GM12878 (cell line): ENCODE measurements around the gene RPA3. TPM values are rescaled to one million over a fixed set of nuclear protein-coding genes. Genes with fewer than 3 reads are reported as not detected.
A peak's percentile ranks its signal among the peaks of the same experiment; 100 is the strongest.

Source experiments
- ATAC-seq: fragments of 200-7000 bp; cut with Tn5 transposase; 3 replicates; pipeline ENCODE4 v1.9.1; 2020; ENCODE audit warnings: mild to moderate bottlenecking, moderate library complexity
- BruUV-seq: library from RNA; stranded (reverse); fragments of 400-500 nt; replicated peaks from 2 replicates; lab custom pipeline; 2021; lab: Mats Ljungman, UMichigan
- CTCF ChIA-PET: fragments of 300-600 bp; sonication (Branson Sonifier 250); formaldehyde crosslinking; extraction: SDS; loops from one replicate; lab custom pipeline; 2021; ENCODE audit warnings: inconsistent platforms; lab: Yijun Ruan, JAX
- POLR2A ChIA-PET: fragments of 350-600 bp; formaldehyde crosslinking; extraction: SDS; loops from one replicate; lab custom pipeline; 2021; ENCODE audit warnings: inconsistent platforms; lab: Charles Lee
- RAD21 ChIA-PET: fragments of 300-600 bp; sonication (Branson Sonifier 250); formaldehyde crosslinking; loops from one replicate; lab custom pipeline; 2023; ENCODE audit warnings: antibody characterized with exemption; ENCODE audit not compliant: unreplicated experiment; lab: Charles Lee
- SMC1A ChIA-PET: fragments of 300-600 bp; sonication (Branson Sonifier 250); formaldehyde crosslinking; loops from one replicate; lab custom pipeline; 2023; ENCODE audit not compliant: unreplicated experiment, uncharacterized antibody; lab: Charles Lee
- DNase-seq: peaks from one replicate; pipeline ENCODE4 v3.0.0-alpha.2; 2011; ENCODE audit warnings: low read depth, low spot score
- FAIRE-seq: peaks from 3 replicates; lab custom pipeline; 2011; peaks lifted over from hg19 to GRCh38; lab: Jason Lieb, UNC
- H2AFZ ChIP-seq: 2 replicates; pipeline ENCODE4 v1.6.0; 2011; ENCODE audit warnings: low read depth, low read length, control low read depth; ENCODE audit not compliant: control insufficient read depth
- H3K27ac ChIP-seq: 2 replicates; pipeline ENCODE4 v1.5.1; 2011; ENCODE audit warnings: control low read depth; ENCODE audit not compliant: control insufficient read depth, insufficient read depth
- H3K27me3 ChIP-seq, 2 experiments: replicated peaks in 1 of 2; 2 replicates each; pipeline versions ENCODE4 v1.6.0 to v1.6.1; 2011; ENCODE audit warnings: low read length in 1 of 2; ENCODE audit not compliant: control insufficient read depth in 2 of 2, insufficient read depth in 2 of 2
- H3K36me3 ChIP-seq, 2 experiments: 2 replicates each; pipeline ENCODE4 v1.5.1; 2011; ENCODE audit warnings: low read length in 1 of 2; ENCODE audit not compliant: control insufficient read depth in 2 of 2, insufficient read depth in 2 of 2
- H3K4me1 ChIP-seq: 2 replicates; pipeline ENCODE4 v1.6.1; 2011; ENCODE audit warnings: mild to moderate bottlenecking, low read length, moderate library complexity, mixed read lengths; ENCODE audit not compliant: control insufficient read depth, insufficient read depth
- H3K4me2 ChIP-seq: 2 replicates; pipeline ENCODE4 v1.6.0; 2011; ENCODE audit warnings: control low read depth; ENCODE audit not compliant: control insufficient read depth, insufficient read depth
- H3K4me3 ChIP-seq: fragments of 200-600 bp; sonication (generic); 2 replicates; pipeline ENCODE4 v1.5.1; 2016
- H3K79me2 ChIP-seq: 2 replicates; pipeline ENCODE4 v1.6.0; 2011; ENCODE audit warnings: low read length; ENCODE audit not compliant: control insufficient read depth, insufficient read depth
- H3K9ac ChIP-seq: 2 replicates; pipeline ENCODE4 v1.8.0; 2011; ENCODE audit warnings: low read length, control low read depth, mixed read lengths; ENCODE audit not compliant: control insufficient read depth, insufficient read depth
- H3K9me3 ChIP-seq: replicated peaks from 3 replicates; pipeline ENCODE4 v1.5.1; 2011; ENCODE audit warnings: mild to moderate bottlenecking, low read length; ENCODE audit not compliant: control insufficient read depth, insufficient read depth
- H4K20me1 ChIP-seq: 2 replicates; pipeline ENCODE4 v1.6.0; 2011; ENCODE audit not compliant: control insufficient read depth, insufficient read depth
- CHD1 ChIP-seq: IDR thresholded peaks from 2 replicates; pipeline ENCODE4 v1.6.1; 2012; ENCODE audit warnings: low read depth, low read length, improper control_type of control experiment
- EED ChIP-seq: sonication (generic); IDR thresholded peaks from 2 replicates; pipeline ENCODE4 v1.6.1; 2016; ENCODE audit warnings: antibody characterized with exemption, low read depth
- IRF4 ChIP-seq: IDR thresholded peaks from 2 replicates; pipeline ENCODE4 v1.6.1; 2011; ENCODE audit warnings: low read depth, low read length
- LARP7 ChIP-seq: fragments of 450-650 bp; IDR thresholded peaks from 2 replicates; pipeline ENCODE4 v1.6.1; 2017; ENCODE audit warnings: mild to moderate bottlenecking
- MEF2A ChIP-seq: IDR thresholded peaks from 2 replicates; pipeline ENCODE4 v1.6.1; 2011; ENCODE audit warnings: low read depth, mild to moderate bottlenecking, low read length, moderate library complexity; ENCODE audit not compliant: insufficient read depth
- MTA3 ChIP-seq: IDR thresholded peaks from 2 replicates; pipeline ENCODE4 v1.6.1; 2012; ENCODE audit warnings: low read length, inconsistent platforms, borderline replicate concordance
- MYB ChIP-seq: fragments of 150-350 bp; IDR thresholded peaks from 2 replicates; pipeline ENCODE4 v1.6.1; 2014; ENCODE audit warnings: mild to moderate bottlenecking, low read depth, low read length, borderline replicate concordance
- RB1 ChIP-seq: fragments of 450-650 bp; formaldehyde crosslinking; IDR thresholded peaks from 2 replicates; pipeline ENCODE4 v1.6.1; 2017; ENCODE audit warnings: mild to moderate bottlenecking, borderline replicate concordance
- RFX5 ChIP-seq: IDR thresholded peaks from 2 replicates; pipeline ENCODE4 v1.6.1; 2011; ENCODE audit warnings: low read depth, low read length, improper control_type of control experiment
- SREBF2 ChIP-seq: IDR thresholded peaks from 2 replicates; pipeline ENCODE4 v1.6.1; 2012; ENCODE audit warnings: mild to moderate bottlenecking, low read length
- ZBED1 ChIP-seq: IDR thresholded peaks from 2 replicates; pipeline ENCODE4 v1.6.1; 2016; ENCODE audit warnings: borderline replicate concordance
- ZNF207 ChIP-seq: fragments of 450-650 bp; IDR thresholded peaks from 2 replicates; pipeline ENCODE4 v1.6.1; 2014; ENCODE audit warnings: antibody characterized with exemption, mild to moderate bottlenecking, borderline replicate concordance
- ZNF622 ChIP-seq: fragments of 450-650 bp; IDR thresholded peaks from 2 replicates; pipeline ENCODE4 v1.6.1; 2017; ENCODE audit warnings: mild to moderate bottlenecking, inconsistent platforms
- WGBS: methylation state at CpG from one replicate; pipeline ENCODE4 v1.1.6; 2016; ENCODE audit warnings: low lambda C conversion rate; ENCODE audit not compliant: insufficient replicate concordance, insufficient coverage; ENCODE audit errors: missing lambda C conversion rate; 5-methylcytosine and 5-hydroxymethylcytosine counted together
- in situ Hi-C: fragments of 300-500 bp; cut with MboI; formaldehyde crosslinking; loops from 9 replicates; pipeline ENCODE4 v1.14.3; 2018; ENCODE audit warnings: mixed read lengths
- intact Hi-C: fragments of 100-400 bp; cut with micrococcal nuclease; formaldehyde crosslinking; loops from one replicate; pipeline ENCODE4 v1.14.2; 2022; ENCODE audit not compliant: unreplicated experiment
- polyA plus RNA-seq, 11 experiments: library from polyadenylated mRNA; depleted of rRNA in 4 of 11; unstranded in 6 of 11; stranded (reverse) in 5 of 11; fragments of >200 nt; fragmentation: Nextera tagmentation in 4 of 11; fragmentation: Illumina TruSeq in 1 of 11; extraction: Ambion mirVana in 4 of 11; extraction: Trizol in 1 of 11; gene quantifications; 1 replicate in 1 of 11; 2 replicates in 10 of 11; pipeline versions ENCODE4 v1.2.1 to v1.2.3, GENCODE V29; 2011 to 2016; ENCODE audit warnings: inconsistent platforms in 2 of 11, missing spikeins in 2 of 11, low read depth in 1 of 11
- total RNA-seq, 4 experiments: library from RNA; depleted of rRNA in 3 of 4; stranded (reverse); fragments of >200 nt in 3 of 4; fragmentation: Illumina TruSeq in 1 of 4; extraction: Trizol in 1 of 4; gene quantifications; 2 replicates each; pipeline versions ENCODE4 v1.2.1 to v1.2.3, GENCODE V29; 2013 to 2021
- TF ChIP-seq, protein P1 (sequence below): IDR thresholded peaks from 2 replicates; pipeline ENCODE4 v1.6.1; 2012; ENCODE audit warnings: low read depth, low read length, improper control_type of control experiment
- TF ChIP-seq, protein P2 (sequence below): IDR thresholded peaks from 2 replicates; pipeline ENCODE4 v1.6.1; 2012; ENCODE audit warnings: improper control_type of control experiment, low read depth, low read length; ENCODE audit not compliant: insufficient replicate concordance

RPA3 gene
- total and polyA plus RNA-seq, 10 of the 15 experiments (the other 5 are each of a cell fraction or from before 2014, with no cell fraction given): 60.2 to 343 (median 112) TPM

- no peak; the same call in 1 of the 2 replicates for TF ChIP-seq IRF4
- TF ChIP-seq ZNF622: no peak
- peak; percentile 99 for TF ChIP-seq RB1
- TF ChIP-seq RFX5: peak; percentile 88
- no peak for TF ChIP-seq SREBF2
- TF ChIP-seq LARP7: peak; percentile 71; the same call in 1 of the 2 replicates
- no peak for TF ChIP-seq MEF2A
- no peak; the same call in 1 of the 2 replicates for TF ChIP-seq MYB
- TF ChIP-seq ZBED1: 0 out of 2 replicates have a peak, but pooled peaks have one; percentile 26
- TF ChIP-seq, protein P1, sequence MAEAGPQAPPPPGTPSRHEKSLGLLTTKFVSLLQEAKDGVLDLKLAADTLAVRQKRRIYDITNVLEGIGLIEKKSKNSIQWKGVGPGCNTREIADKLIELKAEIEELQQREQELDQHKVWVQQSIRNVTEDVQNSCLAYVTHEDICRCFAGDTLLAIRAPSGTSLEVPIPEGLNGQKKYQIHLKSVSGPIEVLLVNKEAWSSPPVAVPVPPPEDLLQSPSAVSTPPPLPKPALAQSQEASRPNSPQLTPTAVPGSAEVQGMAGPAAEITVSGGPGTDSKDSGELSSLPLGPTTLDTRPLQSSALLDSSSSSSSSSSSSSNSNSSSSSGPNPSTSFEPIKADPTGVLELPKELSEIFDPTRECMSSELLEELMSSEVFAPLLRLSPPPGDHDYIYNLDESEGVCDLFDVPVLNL: peak; percentile 92
Observed at GRCh38 chr7:7640221-7641128, 77.9 kb downstream of the RPA3 start, which contains the start of gene UMAD1 (continued).

GRCh38 chr7:7639847-7640220 is 78.6 kb downstream of the RPA3 start:
- H3K9ac ChIP-seq: peak overlapping the region; percentile 77
- TSS peak; percentile 83 for BruUV-seq
- under 1% methylated on average over 19 of the region's 19 CpGs for WGBS
- in situ Hi-C loops: no loop called here
- H3K4me2 ChIP-seq: peak overlapping the region; percentile 87
- DNase-seq: peak; percentile 27
- POLR2A ChIA-PET: interaction anchor here (0.8 to 2.5 kb wide), 9 partner anchors 27 to 538 kb away, joined by 3 to 15 read pairs (median 4); partner anchors contain the start of gene GLCCI1
- H3K27me3 ChIP-seq: no peaks in the 10 kb centered on the region
- H4K20me1 ChIP-seq: no peaks in the 10 kb centered on the region
- H3K4me1 ChIP-seq: no peaks in the 10 kb centered on the region
- peak; percentile 64 for FAIRE-seq
- intact Hi-C loops: loop anchor here (2.0 to 5.0 kb wide), 5 partner anchors 71 to 577 kb away; no protein-coding TSS in a partner anchor
- peaks cover 0 to 4% of the 10 kb centered on the region in 2 experiments; a peak in 2 of 4 replicates for H3K36me3 ChIP-seq
- H3K27ac ChIP-seq: peak overlapping the region; percentile 77
- no peaks in the 10 kb centered on the region for H3K9me3 ChIP-seq
- RAD21 ChIA-PET: interaction anchor here (0.9 to 3.0 kb wide), 12 partner anchors 41 to 656 kb away, joined by 3 to 22 read pairs (median 6); partner anchors contain the start of gene MIOS
- CTCF ChIA-PET: interaction anchor here (0.7 to 2.2 kb wide), 10 partner anchors 30 to 577 kb away, joined by 3 to 14 read pairs (median 3); no protein-coding TSS in a partner anchor
- peak overlapping the region; percentile 93 for H3K4me3 ChIP-seq
- H2AFZ ChIP-seq: peak overlapping the region; percentile 85
- ATAC-seq: peak; percentile 43
- SMC1A ChIA-PET: interaction anchor here (1.1 to 4.2 kb wide), 12 partner anchors 12 to 550 kb away, joined by 3 to 30 read pairs (median 5); no protein-coding TSS in a partner anchor
- H3K79me2 ChIP-seq: peaks cover 16% of the 10 kb centered on the region
- no peak for TF ChIP-seq EED
- TF ChIP-seq, protein P2, sequence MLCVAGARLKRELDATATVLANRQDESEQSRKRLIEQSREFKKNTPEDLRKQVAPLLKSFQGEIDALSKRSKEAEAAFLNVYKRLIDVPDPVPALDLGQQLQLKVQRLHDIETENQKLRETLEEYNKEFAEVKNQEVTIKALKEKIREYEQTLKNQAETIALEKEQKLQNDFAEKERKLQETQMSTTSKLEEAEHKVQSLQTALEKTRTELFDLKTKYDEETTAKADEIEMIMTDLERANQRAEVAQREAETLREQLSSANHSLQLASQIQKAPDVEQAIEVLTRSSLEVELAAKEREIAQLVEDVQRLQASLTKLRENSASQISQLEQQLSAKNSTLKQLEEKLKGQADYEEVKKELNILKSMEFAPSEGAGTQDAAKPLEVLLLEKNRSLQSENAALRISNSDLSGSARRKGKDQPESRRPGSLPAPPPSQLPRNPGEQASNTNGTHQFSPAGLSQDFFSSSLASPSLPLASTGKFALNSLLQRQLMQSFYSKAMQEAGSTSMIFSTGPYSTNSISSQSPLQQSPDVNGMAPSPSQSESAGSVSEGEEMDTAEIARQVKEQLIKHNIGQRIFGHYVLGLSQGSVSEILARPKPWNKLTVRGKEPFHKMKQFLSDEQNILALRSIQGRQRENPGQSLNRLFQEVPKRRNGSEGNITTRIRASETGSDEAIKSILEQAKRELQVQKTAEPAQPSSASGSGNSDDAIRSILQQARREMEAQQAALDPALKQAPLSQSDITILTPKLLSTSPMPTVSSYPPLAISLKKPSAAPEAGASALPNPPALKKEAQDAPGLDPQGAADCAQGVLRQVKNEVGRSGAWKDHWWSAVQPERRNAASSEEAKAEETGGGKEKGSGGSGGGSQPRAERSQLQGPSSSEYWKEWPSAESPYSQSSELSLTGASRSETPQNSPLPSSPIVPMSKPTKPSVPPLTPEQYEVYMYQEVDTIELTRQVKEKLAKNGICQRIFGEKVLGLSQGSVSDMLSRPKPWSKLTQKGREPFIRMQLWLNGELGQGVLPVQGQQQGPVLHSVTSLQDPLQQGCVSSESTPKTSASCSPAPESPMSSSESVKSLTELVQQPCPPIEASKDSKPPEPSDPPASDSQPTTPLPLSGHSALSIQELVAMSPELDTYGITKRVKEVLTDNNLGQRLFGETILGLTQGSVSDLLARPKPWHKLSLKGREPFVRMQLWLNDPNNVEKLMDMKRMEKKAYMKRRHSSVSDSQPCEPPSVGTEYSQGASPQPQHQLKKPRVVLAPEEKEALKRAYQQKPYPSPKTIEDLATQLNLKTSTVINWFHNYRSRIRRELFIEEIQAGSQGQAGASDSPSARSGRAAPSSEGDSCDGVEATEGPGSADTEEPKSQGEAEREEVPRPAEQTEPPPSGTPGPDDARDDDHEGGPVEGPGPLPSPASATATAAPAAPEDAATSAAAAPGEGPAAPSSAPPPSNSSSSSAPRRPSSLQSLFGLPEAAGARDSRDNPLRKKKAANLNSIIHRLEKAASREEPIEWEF: peak; percentile 23
- no peak for TF ChIP-seq CHD1
- TF ChIP-seq ZNF207: no peak
- TF ChIP-seq MTA3: peak; percentile 83
